A549 (cell line): ENCODE results near the gene WDCP.

Experiments used
- FOSL2 ChIP-seq, 2 experiments: fragments of 450-650 bp in 1 of 2; fragments of >200 bp in 1 of 2; sonication (Bioruptor Twin) in 1 of 2; formaldehyde crosslinking; IDR thresholded peaks; 2 replicates each; pipeline versions ENCODE4 v1.5.0 to v1.6.1; 2016 to 2020; ENCODE audit warnings: mild to moderate bottlenecking in 1 of 2, moderate library complexity in 1 of 2
- POLR2A ChIP-seq: IDR thresholded peaks from 2 replicates; pipeline ENCODE4 v1.6.1; 2012; ENCODE audit warnings: mild to moderate bottlenecking, low read length
- TF ChIP-seq, protein P1 (sequence below): fragments of 200-600 bp; sonication (generic); IDR thresholded peaks from 2 replicates; pipeline ENCODE4 v1.6.1; 2016; ENCODE audit warnings: antibody characterized with exemption, mild to moderate bottlenecking, moderate library complexity
- TF ChIP-seq, protein P2 (sequence below): fragments of >200 bp; sonication (Bioruptor Twin); formaldehyde crosslinking; IDR thresholded peaks from 3 replicates; pipeline ENCODE4 v1.5.1; 2016
- TF ChIP-seq, protein P3 (sequence below): IDR thresholded peaks from 2 replicates; pipeline ENCODE4 v1.6.1; 2012

DNA sequence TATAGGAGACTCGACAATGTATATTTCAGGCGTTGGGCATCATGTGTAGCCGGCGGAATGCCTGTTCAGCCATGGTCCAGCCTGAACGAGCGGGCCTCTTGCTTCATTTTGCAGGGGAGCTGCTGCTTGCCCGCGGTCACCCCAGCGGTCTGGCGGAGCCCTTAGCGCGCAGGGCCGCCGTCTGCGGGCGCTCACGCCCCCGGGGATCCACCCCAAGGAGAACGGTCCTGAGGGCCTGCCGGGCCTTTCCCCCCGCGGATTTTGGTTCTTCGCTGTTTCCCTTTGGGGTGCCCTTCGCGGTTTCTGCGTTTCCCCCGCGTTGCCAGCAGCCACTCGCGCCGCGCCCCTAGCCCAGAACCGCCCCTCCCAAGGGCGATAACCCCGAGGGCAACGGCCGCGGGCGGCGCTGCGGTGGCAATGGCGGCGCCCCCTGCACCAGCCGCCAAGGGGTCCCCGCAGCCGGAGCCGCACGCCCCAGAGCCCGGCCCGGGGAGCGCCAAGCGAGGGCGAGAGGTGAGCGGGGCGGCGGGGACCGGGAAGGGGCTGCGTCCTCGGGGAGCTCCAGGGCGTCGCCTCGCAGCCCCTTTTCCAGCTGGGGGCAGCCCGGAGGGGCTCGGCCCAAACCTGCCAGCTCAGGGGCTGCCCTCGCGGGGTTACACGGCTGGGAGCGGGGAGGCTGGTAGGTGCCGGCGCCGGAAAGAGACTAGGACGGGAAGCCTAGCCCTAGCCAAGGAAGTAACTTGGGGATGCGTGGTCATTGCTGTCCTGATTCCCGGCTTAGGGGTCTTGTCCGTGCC, 37.3 kb downstream of the WDCP start, which contains the start of gene MFSD2B:
- TF ChIP-seq, protein P1, sequence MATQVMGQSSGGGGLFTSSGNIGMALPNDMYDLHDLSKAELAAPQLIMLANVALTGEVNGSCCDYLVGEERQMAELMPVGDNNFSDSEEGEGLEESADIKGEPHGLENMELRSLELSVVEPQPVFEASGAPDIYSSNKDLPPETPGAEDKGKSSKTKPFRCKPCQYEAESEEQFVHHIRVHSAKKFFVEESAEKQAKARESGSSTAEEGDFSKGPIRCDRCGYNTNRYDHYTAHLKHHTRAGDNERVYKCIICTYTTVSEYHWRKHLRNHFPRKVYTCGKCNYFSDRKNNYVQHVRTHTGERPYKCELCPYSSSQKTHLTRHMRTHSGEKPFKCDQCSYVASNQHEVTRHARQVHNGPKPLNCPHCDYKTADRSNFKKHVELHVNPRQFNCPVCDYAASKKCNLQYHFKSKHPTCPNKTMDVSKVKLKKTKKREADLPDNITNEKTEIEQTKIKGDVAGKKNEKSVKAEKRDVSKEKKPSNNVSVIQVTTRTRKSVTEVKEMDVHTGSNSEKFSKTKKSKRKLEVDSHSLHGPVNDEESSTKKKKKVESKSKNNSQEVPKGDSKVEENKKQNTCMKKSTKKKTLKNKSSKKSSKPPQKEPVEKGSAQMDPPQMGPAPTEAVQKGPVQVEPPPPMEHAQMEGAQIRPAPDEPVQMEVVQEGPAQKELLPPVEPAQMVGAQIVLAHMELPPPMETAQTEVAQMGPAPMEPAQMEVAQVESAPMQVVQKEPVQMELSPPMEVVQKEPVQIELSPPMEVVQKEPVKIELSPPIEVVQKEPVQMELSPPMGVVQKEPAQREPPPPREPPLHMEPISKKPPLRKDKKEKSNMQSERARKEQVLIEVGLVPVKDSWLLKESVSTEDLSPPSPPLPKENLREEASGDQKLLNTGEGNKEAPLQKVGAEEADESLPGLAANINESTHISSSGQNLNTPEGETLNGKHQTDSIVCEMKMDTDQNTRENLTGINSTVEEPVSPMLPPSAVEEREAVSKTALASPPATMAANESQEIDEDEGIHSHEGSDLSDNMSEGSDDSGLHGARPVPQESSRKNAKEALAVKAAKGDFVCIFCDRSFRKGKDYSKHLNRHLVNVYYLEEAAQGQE: no peak
- TF ChIP-seq POLR2A (no peak), FOSL2 (IDR thresholded peaks at IDR 0.05) (no peak), FOSL2 (CRISPR knock-in tag; IDR thresholded peaks at IDR 0.05) (no peak)
- TF ChIP-seq, protein P2, sequence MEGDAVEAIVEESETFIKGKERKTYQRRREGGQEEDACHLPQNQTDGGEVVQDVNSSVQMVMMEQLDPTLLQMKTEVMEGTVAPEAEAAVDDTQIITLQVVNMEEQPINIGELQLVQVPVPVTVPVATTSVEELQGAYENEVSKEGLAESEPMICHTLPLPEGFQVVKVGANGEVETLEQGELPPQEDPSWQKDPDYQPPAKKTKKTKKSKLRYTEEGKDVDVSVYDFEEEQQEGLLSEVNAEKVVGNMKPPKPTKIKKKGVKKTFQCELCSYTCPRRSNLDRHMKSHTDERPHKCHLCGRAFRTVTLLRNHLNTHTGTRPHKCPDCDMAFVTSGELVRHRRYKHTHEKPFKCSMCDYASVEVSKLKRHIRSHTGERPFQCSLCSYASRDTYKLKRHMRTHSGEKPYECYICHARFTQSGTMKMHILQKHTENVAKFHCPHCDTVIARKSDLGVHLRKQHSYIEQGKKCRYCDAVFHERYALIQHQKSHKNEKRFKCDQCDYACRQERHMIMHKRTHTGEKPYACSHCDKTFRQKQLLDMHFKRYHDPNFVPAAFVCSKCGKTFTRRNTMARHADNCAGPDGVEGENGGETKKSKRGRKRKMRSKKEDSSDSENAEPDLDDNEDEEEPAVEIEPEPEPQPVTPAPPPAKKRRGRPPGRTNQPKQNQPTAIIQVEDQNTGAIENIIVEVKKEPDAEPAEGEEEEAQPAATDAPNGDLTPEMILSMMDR: no peak
- TF ChIP-seq, protein P3, sequence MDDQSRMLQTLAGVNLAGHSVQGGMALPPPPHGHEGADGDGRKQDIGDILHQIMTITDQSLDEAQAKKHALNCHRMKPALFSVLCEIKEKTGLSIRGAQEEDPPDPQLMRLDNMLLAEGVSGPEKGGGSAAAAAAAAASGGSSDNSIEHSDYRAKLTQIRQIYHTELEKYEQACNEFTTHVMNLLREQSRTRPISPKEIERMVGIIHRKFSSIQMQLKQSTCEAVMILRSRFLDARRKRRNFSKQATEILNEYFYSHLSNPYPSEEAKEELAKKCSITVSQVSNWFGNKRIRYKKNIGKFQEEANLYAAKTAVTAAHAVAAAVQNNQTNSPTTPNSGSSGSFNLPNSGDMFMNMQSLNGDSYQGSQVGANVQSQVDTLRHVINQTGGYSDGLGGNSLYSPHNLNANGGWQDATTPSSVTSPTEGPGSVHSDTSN: no peak
